PC-3 (cell line): ENCODE data around the gene CEP104. TPM values are rescaled to one million over a fixed set of nuclear protein-coding genes. Genes with fewer than 3 reads are reported as not detected.

ENCODE experiments used
- ATAC-seq: fragments of 200-7000 bp; cut with Tn5 transposase; 2 replicates; pipeline ENCODE4 v1.9.1; 2020; ENCODE audit warnings: mild to moderate bottlenecking, moderate library complexity
- BruUV-seq: library from RNA; stranded (reverse); fragments of 400-500 nt; replicated peaks from 2 replicates; lab custom pipeline; 2021; lab: Mats Ljungman, UMichigan
- CTCF ChIA-PET: fragments of 300-600 bp; sonication (Branson Sonifier 250); formaldehyde crosslinking; loops from one replicate; lab custom pipeline; 2022; ENCODE audit warnings: antibody characterized with exemption; lab: Charles Lee
- POLR2A ChIA-PET: fragments of 300-600 bp; sonication (Branson Sonifier 250); formaldehyde crosslinking; loops from one replicate; lab custom pipeline; 2022; ENCODE audit warnings: antibody characterized with exemption; ENCODE audit not compliant: unreplicated experiment; lab: Charles Lee
- DNase-seq: peaks from one replicate; pipeline ENCODE4 v3.0.0-alpha.2; 2015
- H2AFZ ChIP-seq: fragments of 300-600 bp; sonication (generic); 2 replicates; pipeline ENCODE4 v1.6.0; 2016; ENCODE audit warnings: antibody characterized with exemption, low read length
- H3F3A ChIP-seq: fragments of 300-600 bp; sonication (generic); one replicate; pipeline ENCODE4 v1.6.0; 2017; ENCODE audit warnings: antibody characterized with exemption, low read length, control low read depth, mild to moderate bottlenecking; ENCODE audit not compliant: unreplicated experiment
- H3K27ac ChIP-seq: fragments of 300-600 bp; sonication (generic); 2 replicates; pipeline ENCODE4 v1.5.1; 2016; ENCODE audit warnings: mild to moderate bottlenecking, low read length
- H3K27me3 ChIP-seq: fragments of 300-600 bp; sonication (generic); 2 replicates; pipeline ENCODE4 v1.6.1; 2016; ENCODE audit warnings: low read length, mixed read lengths
- H3K36me3 ChIP-seq: fragments of 300-600 bp; sonication (generic); 2 replicates; pipeline ENCODE4 v1.6.1; 2016; ENCODE audit warnings: low read depth, mixed run types, low read length, mixed read lengths
- H3K4me1 ChIP-seq: fragments of 300-600 bp; sonication (generic); 2 replicates; pipeline ENCODE4 v1.5.1; 2016; ENCODE audit warnings: low read length; ENCODE audit not compliant: insufficient read depth
- H3K4me2 ChIP-seq: fragments of 300-600 bp; sonication (generic); 2 replicates; pipeline ENCODE4 v1.6.0; 2016; ENCODE audit warnings: low read length
- H3K4me3 ChIP-seq: fragments of 300-600 bp; sonication (generic); 2 replicates; pipeline ENCODE4 v1.5.1; 2016; ENCODE audit warnings: mild to moderate bottlenecking, low read length, mixed read lengths
- H3K79me2 ChIP-seq: fragments of 300-600 bp; sonication (generic); 2 replicates; pipeline ENCODE4 v1.6.1; 2017; ENCODE audit warnings: low read length, mixed read lengths
- H3K9ac ChIP-seq: fragments of 300-600 bp; sonication (generic); 2 replicates; pipeline ENCODE4 v1.6.0; 2016; ENCODE audit warnings: mild to moderate bottlenecking, low read length
- H3K9me2 ChIP-seq: fragments of 300-600 bp; sonication (generic); replicated peaks from 2 replicates; pipeline ENCODE4 v1.6.1; 2016; ENCODE audit warnings: mixed run types, low read length, mixed read lengths
- H3K9me3 ChIP-seq: fragments of 300-600 bp; sonication (generic); 2 replicates; pipeline ENCODE4 v1.6.1; 2016; ENCODE audit warnings: low read length, mixed read lengths
- H4K20me1 ChIP-seq: fragments of 300-600 bp; sonication (generic); 2 replicates; pipeline ENCODE4 v1.6.1; 2016; ENCODE audit warnings: low read length, mixed read lengths
- CTCF ChIP-seq: fragments of 300-600 bp; sonication (generic); conservative IDR thresholded peaks from 2 replicates; pipeline ENCODE4 v1.5.1; 2017; ENCODE audit warnings: antibody characterized with exemption, low read depth, mild to moderate bottlenecking, low read length
- EZH2 ChIP-seq: fragments of 300-600 bp; sonication (generic); IDR thresholded peaks from one replicate; pipeline ENCODE4 v1.6.1; 2017; ENCODE audit warnings: antibody characterized with exemption, mild to moderate bottlenecking, low read length; ENCODE audit not compliant: unreplicated experiment
- EZH2phosphoT487 ChIP-seq: fragments of 300-600 bp; sonication (generic); IDR thresholded peaks from 2 replicates; pipeline ENCODE4 v1.6.1; 2018; ENCODE audit warnings: mild to moderate bottlenecking, antibody characterized with exemption, low read length, borderline replicate concordance
- intact Hi-C: fragments of 100-400 bp; cut with micrococcal nuclease; formaldehyde crosslinking; loops from 2 replicates; pipeline ENCODE4 v1.9.0; 2023
- total RNA-seq: library from RNA; depleted of rRNA; stranded (reverse); fragments of >200 nt; gene quantifications from 2 replicates; pipeline ENCODE4 v1.2.3, GENCODE V29; 2014

The CEP104 gene
- total RNA-seq, 1 experiment from 2014 or later, result 64.1 TPM

- H3K79me2 ChIP-seq, result no peaks in the 10 kb centered on the region
- no peaks in the 10 kb centered on the region for H3K9me3 ChIP-seq
- H3K36me3 ChIP-seq, result no peaks in the 10 kb centered on the region
- ATAC-seq, result no peak
- intact Hi-C loops, result no loop called here
- H4K20me1 ChIP-seq, result no peaks in the 10 kb centered on the region
- POLR2A ChIA-PET, result no interaction called here
- H3K4me1 ChIP-seq, result peaks cover 5% of the 10 kb centered on the region; the same call in 1 of the 2 replicates
- CTCF ChIA-PET, result interaction anchor here (0.9 kb wide), 1 partner anchor 8 kb away, joined by 3 read pairs; no protein-coding TSS in a partner anchor
- H3F3A ChIP-seq, result no peaks in the 10 kb centered on the region
- no peak overlapping the region for H3K4me3 ChIP-seq
- no peaks in the 10 kb centered on the region for H3K9me2 ChIP-seq
- no peak overlapping the region for H3K27ac ChIP-seq
- no TSS peak for BruUV-seq
- TF ChIP-seq CTCF (no peak), EZH2phosphoT487 (no peak), EZH2 (no peak)
- no peak for DNase-seq
- peaks cover 47% of the 10 kb centered on the region for H3K27me3 ChIP-seq
- no peak overlapping the region for H3K4me2 ChIP-seq
- no peak overlapping the region for H2AFZ ChIP-seq
- no peak overlapping the region for H3K9ac ChIP-seq
Observed at GRCh38 chr1:3767328-3767925, 89.6 kb downstream of the CEP104 start.

- Histone ChIP-seq H3K4me1 (no peaks in the 10 kb centered on the region), H3K9ac (no peak overlapping the region), H3K9me3 (no peaks in the 10 kb centered on the region), H3K36me3 (no peaks in the 10 kb centered on the region), H2AFZ (no peak overlapping the region), H3K4me3 (no peak overlapping the region), H3K4me2 (no peak overlapping the region), H4K20me1 (no peaks in the 10 kb centered on the region), H3K9me2 (no peaks in the 10 kb centered on the region), H3F3A (no peaks in the 10 kb centered on the region), H3K27ac (no peak overlapping the region), H3K79me2 (no peaks in the 10 kb centered on the region), H3K27me3 (peaks cover 82% of the 10 kb centered on the region)
- intact Hi-C loops, result no loop called here
- no peak for ATAC-seq
- POLR2A ChIA-PET, result no interaction called here
- no peak for DNase-seq
- CTCF ChIA-PET, result no interaction called here
- BruUV-seq, result no TSS peak
- TF ChIP-seq CTCF (no peak), EZH2phosphoT487 (no peak), EZH2 (no peak)
Observed at GRCh38 chr1:3763351-3764125, 93.5 kb downstream of the CEP104 start.

GRCh38 chr1:3762873-3763228 lies 94.2 kb downstream of the CEP104 start:
- no peak overlapping the region for H3K9ac ChIP-seq
- no peaks in the 10 kb centered on the region for H3K4me1 ChIP-seq
- no peaks in the 10 kb centered on the region for H3K79me2 ChIP-seq
- H2AFZ ChIP-seq, result no peak overlapping the region
- no peaks in the 10 kb centered on the region for H3F3A ChIP-seq
- H3K9me3 ChIP-seq, result no peaks in the 10 kb centered on the region
- no peaks in the 10 kb centered on the region for H4K20me1 ChIP-seq
- no peak overlapping the region for H3K4me3 ChIP-seq
- H3K9me2 ChIP-seq, result no peaks in the 10 kb centered on the region
- DNase-seq (no peak), ATAC-seq (no peak; the same call in 1 of the 2 replicates)
- no peaks in the 10 kb centered on the region for H3K36me3 ChIP-seq
- H3K27me3 ChIP-seq, result peaks cover 82% of the 10 kb centered on the region
- POLR2A ChIA-PET, result no interaction called here
- no TSS peak for BruUV-seq
- no peak overlapping the region for H3K4me2 ChIP-seq
- CTCF ChIA-PET, result no interaction called here
- TF ChIP-seq EZH2, result no peak
- no peak for TF ChIP-seq CTCF
- no peak overlapping the region for H3K27ac ChIP-seq
- intact Hi-C loops, result no loop called here
